Iris pigment epithelial cell (primary cell): Measurements from ENCODE around the gene LMAN1.

Experiments
- DNase-seq: peaks from one replicate; pipeline ENCODE4 v3.0.0-alpha.2; 2011; ENCODE audit warnings: low read depth

LMAN1 gene

GRCh38 chr18:59303656-59304195, 55.3 kb downstream of the LMAN1 start:
- no peak for DNase-seq

GRCh38 chr18:59303006-59303405, 56.1 kb downstream of the LMAN1 start:
- no peak for DNase-seq

- DNase-seq = no peak
Measured at GRCh38 chr18:59301929-59302328, 57.1 kb downstream of the LMAN1 start.

GRCh38 chr18:59300676-59301285, 58.3 kb downstream of the LMAN1 start:
- DNase-seq = peak; percentile 6

GRCh38 chr18:59298871-59299270, 60.2 kb downstream of the LMAN1 start:
- no peak for DNase-seq

- DNase-seq = no peak
Measured at GRCh38 chr18:59293317-59293716, 65.7 kb downstream of the LMAN1 start.

- no peak for DNase-seq
Measured at GRCh38 chr18:59286341-59286740, 72.7 kb downstream of the LMAN1 start.

- DNase-seq = no peak
Measured at GRCh38 chr18:59282341-59282740, 76.7 kb downstream of the LMAN1 start.

GRCh38 chr18:59279722-59280121, 79.3 kb downstream of the LMAN1 start:
- no peak for DNase-seq

- no peak for DNase-seq
Measured at GRCh38 chr18:59279193-59279592, 79.9 kb downstream of the LMAN1 start.

- DNase-seq = no peak
Measured at GRCh38 chr18:59278793-59279192, 80.3 kb downstream of the LMAN1 start.
